Activated B cell treated with CpG ODN at 0.5 μM for 24 hours (primary cell): ENCODE results near the gene DLG2. TPM values are rescaled to one million over a fixed set of nuclear protein-coding genes. Genes with fewer than 3 reads are reported as not detected.

Source experiments
- ATAC-seq: fragments of 200-7000 bp; cut with Tn5 transposase; one replicate; pipeline ENCODE4 v1.10.0; 2021; ENCODE audit warnings: low read depth, mild to moderate bottlenecking, moderate library complexity
- CTCF ChIA-PET: fragments of 350-600 bp; sonication (Branson Sonifier 250); formaldehyde crosslinking; loops from one replicate; lab custom pipeline; 2021; ENCODE audit warnings: antibody characterized with exemption; lab: Charles Lee
- POLR2A ChIA-PET: fragments of 350-600 bp; sonication (Branson Sonifier 250); formaldehyde crosslinking; loops from one replicate; lab custom pipeline; 2021; ENCODE audit warnings: antibody characterized with exemption; lab: Charles Lee
- DNase-seq: peaks from one replicate; pipeline ENCODE4 v3.0.0; 2022
- H3K27ac Mint-ChIP-seq: one replicate; pipeline ENCODE4 v1.8.0; 2020; ENCODE audit warnings: mixed read lengths
- H3K27me3 Mint-ChIP-seq: one replicate; pipeline ENCODE4 v1.8.0; 2021; ENCODE audit warnings: mixed read lengths
- H3K36me3 Mint-ChIP-seq: one replicate; pipeline ENCODE4 v1.8.0; 2021; ENCODE audit warnings: low read depth, mixed read lengths
- H3K4me1 Mint-ChIP-seq: one replicate; pipeline ENCODE4 v1.8.0; 2021; ENCODE audit warnings: mixed read lengths
- H3K4me3 Mint-ChIP-seq: one replicate; pipeline ENCODE4 v1.8.0; 2020; ENCODE audit warnings: mild to moderate bottlenecking, mixed read lengths
- H3K9me3 Mint-ChIP-seq: one replicate; pipeline ENCODE4 v1.8.0; 2020; ENCODE audit warnings: mixed read lengths
- intact Hi-C: fragments of 100-400 bp; cut with micrococcal nuclease; formaldehyde crosslinking; loops from one replicate; pipeline ENCODE4 v1.15.1; 2024
- total RNA-seq: library from RNA; stranded (reverse); gene quantifications from 2 replicates; pipeline ENCODE4 v1.2.3, GENCODE V29; 2022
- TF ChIP-seq, protein P1 (sequence below): fragments of 200-600 bp; IDR thresholded peaks from one replicate; pipeline ENCODE4 v1.8.0; 2022; ENCODE audit warnings: antibody characterized with exemption, mild to moderate bottlenecking

Gene DLG2
- total RNA-seq, 1 donor from 2014 or later = 2.7 TPM

DNA sequence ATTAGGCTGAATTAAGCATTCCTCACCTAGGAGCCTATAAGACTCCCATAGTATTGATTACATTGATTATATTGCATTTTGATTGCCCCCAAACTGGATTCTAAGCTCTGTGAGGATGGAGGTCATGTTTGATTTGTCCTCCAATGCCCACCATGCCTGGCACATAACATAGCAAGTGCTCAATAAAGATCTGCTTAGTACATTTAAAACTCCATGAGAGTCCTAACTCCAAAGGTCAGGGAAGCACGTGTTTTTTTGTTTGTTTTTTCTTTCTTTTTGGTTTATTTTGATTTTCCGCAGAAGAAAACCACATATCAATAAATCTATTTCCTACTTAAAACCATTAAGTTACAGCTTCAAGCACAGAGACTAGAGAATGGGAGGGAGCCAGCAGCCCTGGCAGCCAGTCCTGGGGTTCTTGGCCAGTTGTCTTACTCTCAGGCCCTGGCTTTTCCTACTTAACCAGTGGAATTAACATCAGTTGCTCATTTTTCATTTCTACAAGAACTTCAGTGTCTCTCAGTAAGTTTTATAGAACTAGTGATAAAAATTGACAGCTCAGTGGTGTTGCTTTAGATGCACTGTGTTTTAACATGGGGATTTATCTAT is 1911.1 kb downstream of the DLG2 start:
- Mint-ChIP-seq H3K4me1 (no peaks in the 10 kb centered on the region), H3K27ac (no peak overlapping the region), H3K9me3 (no peaks in the 10 kb centered on the region), H3K36me3 (no peaks in the 10 kb centered on the region), H3K27me3 (peaks cover 2% of the 10 kb centered on the region), H3K4me3 (no peak overlapping the region)
- ATAC-seq (no peak), DNase-seq (no peak)
- ChIA-PET CTCF (no interaction called here), POLR2A (no interaction called here)
- intact Hi-C loops = no loop called here
- TF ChIP-seq, protein P1, sequence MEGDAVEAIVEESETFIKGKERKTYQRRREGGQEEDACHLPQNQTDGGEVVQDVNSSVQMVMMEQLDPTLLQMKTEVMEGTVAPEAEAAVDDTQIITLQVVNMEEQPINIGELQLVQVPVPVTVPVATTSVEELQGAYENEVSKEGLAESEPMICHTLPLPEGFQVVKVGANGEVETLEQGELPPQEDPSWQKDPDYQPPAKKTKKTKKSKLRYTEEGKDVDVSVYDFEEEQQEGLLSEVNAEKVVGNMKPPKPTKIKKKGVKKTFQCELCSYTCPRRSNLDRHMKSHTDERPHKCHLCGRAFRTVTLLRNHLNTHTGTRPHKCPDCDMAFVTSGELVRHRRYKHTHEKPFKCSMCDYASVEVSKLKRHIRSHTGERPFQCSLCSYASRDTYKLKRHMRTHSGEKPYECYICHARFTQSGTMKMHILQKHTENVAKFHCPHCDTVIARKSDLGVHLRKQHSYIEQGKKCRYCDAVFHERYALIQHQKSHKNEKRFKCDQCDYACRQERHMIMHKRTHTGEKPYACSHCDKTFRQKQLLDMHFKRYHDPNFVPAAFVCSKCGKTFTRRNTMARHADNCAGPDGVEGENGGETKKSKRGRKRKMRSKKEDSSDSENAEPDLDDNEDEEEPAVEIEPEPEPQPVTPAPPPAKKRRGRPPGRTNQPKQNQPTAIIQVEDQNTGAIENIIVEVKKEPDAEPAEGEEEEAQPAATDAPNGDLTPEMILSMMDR = no peak

DNA sequence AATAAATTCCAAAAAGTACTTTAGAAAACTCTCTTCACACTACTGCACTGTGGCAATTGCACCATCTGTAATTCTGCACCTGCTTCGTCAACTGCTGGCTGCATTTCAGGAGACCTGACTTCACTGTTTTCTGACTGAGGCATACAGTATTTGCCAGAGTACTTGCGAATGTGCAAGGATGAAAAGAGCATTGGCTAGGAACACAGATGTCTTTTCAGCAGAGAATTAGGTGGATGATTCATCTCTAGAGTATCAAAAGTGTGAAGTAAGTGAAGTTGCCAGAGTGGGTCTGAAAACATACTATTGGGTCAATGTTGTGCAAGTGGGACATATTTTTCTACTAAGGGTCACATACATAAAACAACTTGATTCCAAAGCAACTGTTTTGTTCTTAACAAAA is 1913.4 kb downstream of the DLG2 start:
- TF ChIP-seq, protein P1 = no peak
- peaks cover 2% of the 10 kb centered on the region for H3K27me3 Mint-ChIP-seq
- no peak for ATAC-seq
- DNase-seq = no peak
- H3K36me3 Mint-ChIP-seq = no peaks in the 10 kb centered on the region
- intact Hi-C loops = no loop called here
- no peak overlapping the region for H3K27ac Mint-ChIP-seq
- POLR2A ChIA-PET = no interaction called here
- no peaks in the 10 kb centered on the region for H3K9me3 Mint-ChIP-seq
- CTCF ChIA-PET = no interaction called here
- H3K4me3 Mint-ChIP-seq = no peak overlapping the region
- no peaks in the 10 kb centered on the region for H3K4me1 Mint-ChIP-seq

DNA sequence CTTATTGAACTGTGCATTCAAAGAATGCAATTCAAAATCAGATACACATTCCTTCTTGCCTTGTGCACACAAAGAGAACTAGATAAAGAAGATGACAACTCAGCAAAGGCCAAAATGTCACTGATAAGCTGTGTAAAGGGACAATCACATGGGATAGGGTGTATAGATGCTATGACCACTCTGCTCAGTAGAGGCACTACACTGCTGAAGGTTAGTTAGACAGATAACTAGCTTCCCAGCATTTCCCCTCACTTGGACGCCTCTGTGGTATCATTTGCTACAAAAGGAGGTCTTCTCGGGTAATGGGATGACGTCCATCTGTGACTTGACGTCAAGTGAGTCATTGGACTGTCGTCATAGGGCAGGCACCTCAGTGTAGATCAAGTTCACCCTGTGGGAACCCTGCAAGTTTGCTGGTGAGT is 1916.0 kb downstream of the DLG2 start:
- intact Hi-C loops = no loop called here
- no peaks in the 10 kb centered on the region for H3K27me3 Mint-ChIP-seq
- no peak overlapping the region for H3K27ac Mint-ChIP-seq
- CTCF ChIA-PET = no interaction called here
- POLR2A ChIA-PET = no interaction called here
- TF ChIP-seq, protein P1 = no peak
- no peak overlapping the region for H3K4me3 Mint-ChIP-seq
- no peaks in the 10 kb centered on the region for H3K9me3 Mint-ChIP-seq
- H3K36me3 Mint-ChIP-seq = no peaks in the 10 kb centered on the region
- ATAC-seq (no peak), DNase-seq (no peak)
- no peaks in the 10 kb centered on the region for H3K4me1 Mint-ChIP-seq

DNA sequence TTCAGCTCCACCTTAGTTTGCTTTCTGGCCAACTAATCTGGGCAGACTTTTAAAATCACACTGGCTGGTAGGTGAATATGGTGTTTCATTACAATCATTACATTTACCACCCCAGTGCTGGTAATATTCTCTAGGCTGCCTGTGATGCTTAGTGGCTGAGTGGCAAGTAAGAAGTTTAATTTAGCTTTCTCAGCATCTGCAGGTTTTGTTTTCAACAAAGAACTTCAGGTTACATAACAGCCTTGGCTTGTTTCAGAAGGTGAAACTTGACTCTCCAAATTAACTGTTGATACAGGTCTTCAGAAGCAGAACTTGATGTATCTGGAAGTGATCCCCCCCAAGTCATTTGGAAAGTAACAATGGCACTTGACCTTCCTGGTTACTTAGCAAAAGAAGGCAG is 1917.7 kb downstream of the DLG2 start:
- H3K36me3 Mint-ChIP-seq = no peaks in the 10 kb centered on the region
- H3K4me1 Mint-ChIP-seq = no peaks in the 10 kb centered on the region
- ATAC-seq = no peak
- H3K27me3 Mint-ChIP-seq = no peaks in the 10 kb centered on the region
- no peak for DNase-seq
- intact Hi-C loops = no loop called here
- TF ChIP-seq, protein P1 = no peak
- ChIA-PET POLR2A (no interaction called here), CTCF (no interaction called here)
- no peak overlapping the region for H3K27ac Mint-ChIP-seq
- H3K9me3 Mint-ChIP-seq = no peaks in the 10 kb centered on the region
- no peak overlapping the region for H3K4me3 Mint-ChIP-seq

DNA sequence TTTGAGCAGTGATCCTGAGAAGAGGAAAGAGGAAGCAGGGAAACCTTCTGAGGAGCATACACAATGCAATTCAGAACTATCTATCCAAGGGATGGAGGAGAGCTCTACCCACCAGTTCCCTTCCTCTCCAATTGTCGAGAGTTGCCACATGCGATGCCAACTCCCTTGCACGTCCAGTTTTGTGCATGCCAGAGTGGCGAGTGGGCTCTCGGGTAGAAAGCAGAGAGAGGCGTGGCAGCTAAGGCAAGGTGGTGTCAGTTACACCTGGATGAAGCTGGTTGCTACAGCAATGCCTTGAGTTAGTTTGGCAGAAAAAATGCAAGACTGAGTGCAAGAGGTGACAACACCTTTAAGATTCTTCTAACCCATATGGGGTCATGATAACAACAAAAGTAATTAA is 1920.6 kb downstream of the DLG2 start:
- no peak overlapping the region for H3K4me3 Mint-ChIP-seq
- DNase-seq = no peak
- no peaks in the 10 kb centered on the region for H3K27me3 Mint-ChIP-seq
- H3K9me3 Mint-ChIP-seq = no peaks in the 10 kb centered on the region
- TF ChIP-seq, protein P1 = no peak
- H3K36me3 Mint-ChIP-seq = no peaks in the 10 kb centered on the region
- intact Hi-C loops = no loop called here
- ChIA-PET CTCF (no interaction called here), POLR2A (no interaction called here)
- no peak for ATAC-seq
- no peaks in the 10 kb centered on the region for H3K4me1 Mint-ChIP-seq
- H3K27ac Mint-ChIP-seq = no peak overlapping the region
